ENCODE results near the gene C1orf216.

Gene C1orf216

GRCh38 chr1:35718492-35719336 is at the start of gene C1orf216:
Gene C1orf216, minus strand, starts transcription at chr1:35718884. Its CDS starts 2,563 bp downstream, at chr1:35716321.
- no peaks in the 10 kb centered on the region for H3K27me3 ChIP-seq (replicated peaks; ENCODE audit: insufficient read depth, low read length)
- peak; percentile 61 for DNase-seq
- H2AFZ ChIP-seq (ENCODE audit: low read length): peak within 1 kb of the TSS; percentile 96
- H3F3A ChIP-seq (ENCODE audit: insufficient read depth, low read length): no peaks in the 10 kb centered on the region
- H3K79me2 ChIP-seq (ENCODE audit: low read length): peaks cover 31% of the 10 kb centered on the region
- H3K9me2 ChIP-seq (replicated peaks; ENCODE audit: insufficient read depth, low read length): no peaks in the 10 kb centered on the region
- H3K36me3 ChIP-seq (replicated peaks; ENCODE audit: insufficient read depth, low read length): no peaks in the 10 kb centered on the region
- H3K27ac ChIP-seq (ENCODE audit: low read length): peak within 1 kb of the TSS; percentile 26; the same call in 1 of the 2 replicates
- H4K20me1 ChIP-seq (ENCODE audit: insufficient read depth, low read length): no peaks in the 10 kb centered on the region
- TF ChIP-seq CTCF (IDR thresholded peaks at IDR 0.05; ENCODE audit: low read length) (no peak), EZH2 (optimal IDR thresholded peaks at IDR 0.05; ENCODE audit: low read depth, low read length) (no peak), EZH2phosphoT487 (IDR thresholded peaks at IDR 0.05; ENCODE audit: low read length) (no peak)
- H3K4me2 ChIP-seq (ENCODE audit: low read depth, low read length): peak within 1 kb of the TSS; percentile 92
- peak within 1 kb of the TSS; percentile 81 for H3K4me3 ChIP-seq (ENCODE audit: low read length)
- H3K4me1 ChIP-seq (ENCODE audit: low read length): 0 out of 2 replicates have a peak, but pooled peaks cover 3% of the 10 kb centered on the region
- H3K9me3 ChIP-seq (replicated peaks; ENCODE audit: insufficient read depth, low read length): no peaks in the 10 kb centered on the region
- H3K9ac ChIP-seq (ENCODE audit: low read length): peak within 1 kb of the TSS; percentile 70

- no peak overlapping the region for H3K4me2 ChIP-seq (ENCODE audit: low read depth, low read length)
- peaks cover 17% of the 10 kb centered on the region for H3K36me3 ChIP-seq (replicated peaks; ENCODE audit: insufficient read depth, low read length)
These were observed 45.6 kb upstream of the C1orf216 start for GRCh38 chr1:35764283-35764682.

GRCh38 chr1:35763201-35763600 is 44.5 kb upstream of the C1orf216 start:
- Histone ChIP-seq H3K9me2 (replicated peaks; ENCODE audit: insufficient read depth, low read length) (no peaks in the 10 kb centered on the region), H3K27ac (ENCODE audit: low read length) (no peak overlapping the region), H3F3A (ENCODE audit: insufficient read depth, low read length) (no peaks in the 10 kb centered on the region), H3K36me3 (replicated peaks; ENCODE audit: insufficient read depth, low read length) (peaks cover 17% of the 10 kb centered on the region), H3K4me1 (ENCODE audit: low read length) (peaks cover 4% of the 10 kb centered on the region; the same call in 1 of the 2 replicates), H2AFZ (ENCODE audit: low read length) (no peak overlapping the region), H3K27me3 (replicated peaks; ENCODE audit: insufficient read depth, low read length) (no peaks in the 10 kb centered on the region), H3K4me2 (ENCODE audit: low read depth, low read length) (no peak overlapping the region), H3K4me3 (ENCODE audit: low read length) (no peak overlapping the region), H4K20me1 (ENCODE audit: insufficient read depth, low read length) (no peaks in the 10 kb centered on the region), H3K79me2 (ENCODE audit: low read length) (peaks cover 53% of the 10 kb centered on the region), H3K9me3 (replicated peaks; ENCODE audit: insufficient read depth, low read length) (no peaks in the 10 kb centered on the region), H3K9ac (ENCODE audit: low read length) (no peak overlapping the region)
- DNase-seq: no peak
- TF ChIP-seq EZH2 (optimal IDR thresholded peaks at IDR 0.05; ENCODE audit: low read depth, low read length) (no peak), EZH2phosphoT487 (IDR thresholded peaks at IDR 0.05; ENCODE audit: low read length) (no peak), CTCF (IDR thresholded peaks at IDR 0.05; ENCODE audit: low read length) (no peak)

More at GRCh38 chr1:35764283-35764682, 45.6 kb upstream of the C1orf216 start:
- Histone ChIP-seq H3K4me1 (ENCODE audit: low read length) (peaks cover 4% of the 10 kb centered on the region; the same call in 1 of the 2 replicates), H4K20me1 (ENCODE audit: insufficient read depth, low read length) (no peaks in the 10 kb centered on the region), H3K27ac (ENCODE audit: low read length) (no peak overlapping the region), H3K9ac (ENCODE audit: low read length) (no peak overlapping the region), H3K9me3 (replicated peaks; ENCODE audit: insufficient read depth, low read length) (no peaks in the 10 kb centered on the region), H3F3A (ENCODE audit: insufficient read depth, low read length) (no peaks in the 10 kb centered on the region; the same call in 1 of the 2 replicates), H3K79me2 (ENCODE audit: low read length) (peaks cover 59% of the 10 kb centered on the region), H2AFZ (ENCODE audit: low read length) (no peak overlapping the region), H3K9me2 (replicated peaks; ENCODE audit: insufficient read depth, low read length) (no peaks in the 10 kb centered on the region), H3K4me3 (ENCODE audit: low read length) (no peak overlapping the region), H3K27me3 (replicated peaks; ENCODE audit: insufficient read depth, low read length) (no peaks in the 10 kb centered on the region)
- no peak for DNase-seq
- no peak for TF ChIP-seq EZH2 (optimal IDR thresholded peaks at IDR 0.05; ENCODE audit: low read depth, low read length)
- TF ChIP-seq CTCF (IDR thresholded peaks at IDR 0.05; ENCODE audit: low read length): no peak
- TF ChIP-seq EZH2phosphoT487 (IDR thresholded peaks at IDR 0.05; ENCODE audit: low read length): no peak

All from MM.1S (cell line).